ENCODE data around the gene MEIS3.

DNA sequence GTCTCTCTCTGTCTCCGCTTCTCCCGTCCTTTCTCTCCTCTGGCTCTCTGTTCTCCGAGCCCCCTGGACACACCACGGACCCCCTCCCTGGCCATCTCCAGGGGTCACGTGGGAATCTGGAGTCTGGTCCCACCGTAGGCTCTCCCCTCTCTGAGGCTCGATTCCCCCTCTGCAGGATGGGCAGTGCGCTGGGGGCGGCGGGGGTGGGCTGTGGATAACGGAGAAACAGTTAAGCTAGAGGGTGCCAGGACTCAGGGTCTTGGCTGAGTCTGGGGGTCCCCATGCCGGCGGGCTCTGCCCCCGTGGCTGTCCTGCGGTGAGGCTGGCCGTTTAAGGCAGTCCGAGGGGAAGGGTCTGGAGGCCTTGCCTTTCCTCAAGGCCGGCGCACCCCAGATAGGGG is 462 bp upstream of the MEIS3 start:
- TF ChIP-seq, protein P1, sequence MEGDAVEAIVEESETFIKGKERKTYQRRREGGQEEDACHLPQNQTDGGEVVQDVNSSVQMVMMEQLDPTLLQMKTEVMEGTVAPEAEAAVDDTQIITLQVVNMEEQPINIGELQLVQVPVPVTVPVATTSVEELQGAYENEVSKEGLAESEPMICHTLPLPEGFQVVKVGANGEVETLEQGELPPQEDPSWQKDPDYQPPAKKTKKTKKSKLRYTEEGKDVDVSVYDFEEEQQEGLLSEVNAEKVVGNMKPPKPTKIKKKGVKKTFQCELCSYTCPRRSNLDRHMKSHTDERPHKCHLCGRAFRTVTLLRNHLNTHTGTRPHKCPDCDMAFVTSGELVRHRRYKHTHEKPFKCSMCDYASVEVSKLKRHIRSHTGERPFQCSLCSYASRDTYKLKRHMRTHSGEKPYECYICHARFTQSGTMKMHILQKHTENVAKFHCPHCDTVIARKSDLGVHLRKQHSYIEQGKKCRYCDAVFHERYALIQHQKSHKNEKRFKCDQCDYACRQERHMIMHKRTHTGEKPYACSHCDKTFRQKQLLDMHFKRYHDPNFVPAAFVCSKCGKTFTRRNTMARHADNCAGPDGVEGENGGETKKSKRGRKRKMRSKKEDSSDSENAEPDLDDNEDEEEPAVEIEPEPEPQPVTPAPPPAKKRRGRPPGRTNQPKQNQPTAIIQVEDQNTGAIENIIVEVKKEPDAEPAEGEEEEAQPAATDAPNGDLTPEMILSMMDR (IDR thresholded peaks at IDR 0.05; ENCODE audit: insufficient read depth, low read length) = no peak
- TF ChIP-seq SPI1 (IDR thresholded peaks at IDR 0.05; ENCODE audit: borderline replicate concordance, low read depth) (no peak), POLR2AphosphoS5 (IDR thresholded peaks at IDR 0.05; ENCODE audit: low read depth) (no peak)
- TF ChIP-seq, protein P2, sequence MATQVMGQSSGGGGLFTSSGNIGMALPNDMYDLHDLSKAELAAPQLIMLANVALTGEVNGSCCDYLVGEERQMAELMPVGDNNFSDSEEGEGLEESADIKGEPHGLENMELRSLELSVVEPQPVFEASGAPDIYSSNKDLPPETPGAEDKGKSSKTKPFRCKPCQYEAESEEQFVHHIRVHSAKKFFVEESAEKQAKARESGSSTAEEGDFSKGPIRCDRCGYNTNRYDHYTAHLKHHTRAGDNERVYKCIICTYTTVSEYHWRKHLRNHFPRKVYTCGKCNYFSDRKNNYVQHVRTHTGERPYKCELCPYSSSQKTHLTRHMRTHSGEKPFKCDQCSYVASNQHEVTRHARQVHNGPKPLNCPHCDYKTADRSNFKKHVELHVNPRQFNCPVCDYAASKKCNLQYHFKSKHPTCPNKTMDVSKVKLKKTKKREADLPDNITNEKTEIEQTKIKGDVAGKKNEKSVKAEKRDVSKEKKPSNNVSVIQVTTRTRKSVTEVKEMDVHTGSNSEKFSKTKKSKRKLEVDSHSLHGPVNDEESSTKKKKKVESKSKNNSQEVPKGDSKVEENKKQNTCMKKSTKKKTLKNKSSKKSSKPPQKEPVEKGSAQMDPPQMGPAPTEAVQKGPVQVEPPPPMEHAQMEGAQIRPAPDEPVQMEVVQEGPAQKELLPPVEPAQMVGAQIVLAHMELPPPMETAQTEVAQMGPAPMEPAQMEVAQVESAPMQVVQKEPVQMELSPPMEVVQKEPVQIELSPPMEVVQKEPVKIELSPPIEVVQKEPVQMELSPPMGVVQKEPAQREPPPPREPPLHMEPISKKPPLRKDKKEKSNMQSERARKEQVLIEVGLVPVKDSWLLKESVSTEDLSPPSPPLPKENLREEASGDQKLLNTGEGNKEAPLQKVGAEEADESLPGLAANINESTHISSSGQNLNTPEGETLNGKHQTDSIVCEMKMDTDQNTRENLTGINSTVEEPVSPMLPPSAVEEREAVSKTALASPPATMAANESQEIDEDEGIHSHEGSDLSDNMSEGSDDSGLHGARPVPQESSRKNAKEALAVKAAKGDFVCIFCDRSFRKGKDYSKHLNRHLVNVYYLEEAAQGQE (IDR thresholded peaks at IDR 0.05; ENCODE audit: insufficient replicate concordance, low read depth) = no peak

All from HL-60 (cell line).